Stimulated activated naive B cell treated with anti-CD40 and anti-IgM and Interleukin-4, amounts not matched to agents 10 μg/mL and 1 μg/mL and 100 μg/mL, for 72 hours (primary cell): Measurements from ENCODE around the gene TH.

Source experiments
- ATAC-seq, 2 donors: fragments of 150-1000 bp; cut with Tn5 transposase; replicated peaks; 2 replicates each; pipeline ENCODE4 v1.10.0; 2021; ENCODE audit warnings: moderate library complexity in 1 of 2
- DNase-seq: peaks from one replicate; pipeline ENCODE4 v3.0.0; 2021
- H3K27ac Mint-ChIP-seq: one replicate; pipeline ENCODE4 v1.8.0; 2022; ENCODE audit warnings: mild to moderate bottlenecking, mixed read lengths
- H3K27me3 Mint-ChIP-seq, 2 donors: one replicate each; pipeline ENCODE4 v1.8.0; 2022; ENCODE audit warnings: mixed read lengths in 2 of 2
- H3K36me3 Mint-ChIP-seq, 2 donors: one replicate each; pipeline ENCODE4 v1.8.0; 2022; ENCODE audit warnings: mixed read lengths in 2 of 2, mild to moderate bottlenecking in 1 of 2
- H3K4me1 Mint-ChIP-seq, 2 donors: one replicate each; pipeline ENCODE4 v1.8.0; 2022; ENCODE audit warnings: mixed read lengths in 2 of 2, mild to moderate bottlenecking in 1 of 2
- H3K4me3 Mint-ChIP-seq, 2 donors: one replicate each; pipeline ENCODE4 v1.8.0; 2022; ENCODE audit warnings: mild to moderate bottlenecking in 2 of 2, mixed read lengths in 2 of 2, moderate library complexity in 1 of 2
- H3K9me3 Mint-ChIP-seq, 2 donors: one replicate each; pipeline ENCODE4 v1.8.0; 2022; ENCODE audit warnings: mixed read lengths in 2 of 2, mild to moderate bottlenecking in 1 of 2

TH gene

GRCh38 chr11:2171591-2172003 is at the start of gene TH:
TSS of gene TH (minus strand) at chr11:2171815. CDS start at chr11:2171786, 29 bp downstream.
- Mint-ChIP-seq H3K27me3 (peaks cover 13 to 24% of the 10 kb centered on the region in 2 donors), H3K27ac (no peak within 1 kb of the TSS)
- ATAC-seq: no peak

GRCh38 chr11:2221024-2221423 is 49.4 kb upstream of the TH start:
- H3K27ac Mint-ChIP-seq: no peak overlapping the region
- DNase-seq: no peak
- H3K9me3 Mint-ChIP-seq: peaks cover 8% of the 10 kb centered on the region in 2 donors
- peaks cover 28 to 40% of the 10 kb centered on the region in 2 donors for H3K27me3 Mint-ChIP-seq
- H3K4me1 Mint-ChIP-seq: peaks cover 1 to 8% of the 10 kb centered on the region in 2 donors
- ATAC-seq: no peak
- no peak overlapping the region for H3K4me3 Mint-ChIP-seq
- peaks cover 1 to 4% of the 10 kb centered on the region in 2 donors for H3K36me3 Mint-ChIP-seq

More at GRCh38 chr11:2171591-2172003, at the start of gene TH:
- no peak for DNase-seq
- H3K9me3 Mint-ChIP-seq: no peaks in the 10 kb centered on the region
- H3K4me1 Mint-ChIP-seq: no peaks in the 10 kb centered on the region
- H3K36me3 Mint-ChIP-seq: no peaks in the 10 kb centered on the region
- H3K4me3 Mint-ChIP-seq: no peak within 1 kb of the TSS

DNA sequence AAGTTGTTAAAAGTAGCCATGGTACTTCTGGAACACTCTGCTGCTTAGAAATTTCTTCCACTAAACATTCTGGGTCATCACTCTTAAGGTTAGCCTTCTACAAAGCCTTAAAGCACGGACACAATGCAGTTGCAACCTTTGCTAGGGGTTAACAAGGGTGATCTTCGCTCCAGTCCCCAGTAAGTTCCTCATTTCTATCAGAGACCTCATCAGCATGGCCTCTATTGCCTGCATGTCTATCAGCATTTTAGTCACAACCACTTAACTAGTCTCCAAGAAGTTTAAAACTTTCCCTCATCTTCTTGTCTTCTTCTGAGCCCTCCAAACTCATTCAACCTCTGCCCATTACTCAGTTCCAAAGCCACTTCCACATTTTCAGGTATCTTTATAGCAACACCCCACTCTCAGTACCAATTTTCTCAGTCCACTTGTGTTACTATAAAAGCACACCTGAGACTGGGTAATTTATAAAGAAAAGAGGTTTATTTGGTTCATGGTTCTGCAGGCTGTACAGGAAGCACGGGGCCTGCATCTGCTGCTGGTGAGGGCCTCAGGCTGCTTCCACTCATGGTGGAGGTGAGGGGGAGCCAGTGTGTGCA is 48.7 kb upstream of the TH start:
- ATAC-seq (peak; percentile 33 to 48), DNase-seq (no peak)
- Mint-ChIP-seq H3K4me3 (no peak overlapping the region), H3K4me1 (peaks cover 1 to 8% of the 10 kb centered on the region in 2 donors), H3K36me3 (peaks cover 1 to 4% of the 10 kb centered on the region in 2 donors), H3K9me3 (peaks cover 8% of the 10 kb centered on the region in 2 donors), H3K27ac (no peak overlapping the region), H3K27me3 (peaks cover 23 to 40% of the 10 kb centered on the region in 2 donors)

DNA sequence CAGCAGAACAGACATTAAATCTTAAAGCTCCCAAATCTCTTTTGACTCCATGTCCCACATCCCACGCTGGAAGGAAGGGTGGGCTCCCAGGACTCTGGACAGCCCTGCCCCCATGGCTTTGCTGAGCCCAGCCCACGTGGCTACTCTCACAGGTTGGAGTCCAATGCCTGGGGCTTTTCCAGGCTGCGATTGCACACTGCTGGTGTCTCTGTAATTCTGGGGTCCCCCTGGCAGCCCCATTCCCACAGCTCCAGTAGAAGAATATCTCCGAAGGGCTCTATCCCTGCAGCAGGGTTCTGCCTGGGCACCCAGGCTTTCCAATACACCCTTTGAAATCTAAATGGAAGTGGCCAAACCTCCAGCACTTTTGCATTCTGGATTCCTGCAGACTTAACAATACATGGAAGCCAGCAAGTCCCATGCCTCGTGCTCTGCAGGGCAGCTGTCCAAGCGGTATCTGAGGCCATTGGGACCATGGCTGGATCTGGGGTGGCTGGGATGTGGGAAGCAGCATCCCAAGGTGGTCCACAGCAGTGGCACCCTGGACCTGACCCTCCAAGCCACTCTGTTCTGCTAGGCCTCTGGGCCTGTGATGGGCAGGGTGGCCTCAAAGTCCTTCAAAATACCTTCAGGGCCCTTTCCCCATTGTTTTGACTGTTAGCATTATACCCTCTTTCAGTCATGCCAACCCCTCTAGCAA is 47.9 kb upstream of the TH start:
- Mint-ChIP-seq H3K4me3 (no peak overlapping the region), H3K27ac (no peak overlapping the region), H3K36me3 (peaks cover under 1 to 4% of the 10 kb centered on the region in 2 donors), H3K4me1 (peaks cover 1 to 8% of the 10 kb centered on the region in 2 donors), H3K27me3 (peaks cover 27 to 39% of the 10 kb centered on the region in 2 donors), H3K9me3 (peaks cover 8% of the 10 kb centered on the region in 2 donors)
- no peak for DNase-seq
- no peak for ATAC-seq

GRCh38 chr11:2218031-2218633 is 46.5 kb upstream of the TH start:
- no peak for DNase-seq
- Mint-ChIP-seq H3K4me1 (peaks cover 3 to 8% of the 10 kb centered on the region in 2 donors), H3K36me3 (no peaks in the 10 kb centered on the region), H3K27ac (no peak overlapping the region), H3K9me3 (peaks cover 0 to 2% of the 10 kb centered on the region in 2 donors), H3K27me3 (peaks cover 17 to 29% of the 10 kb centered on the region in 2 donors), H3K4me3 (no peak overlapping the region)
- no peak for ATAC-seq

DNA sequence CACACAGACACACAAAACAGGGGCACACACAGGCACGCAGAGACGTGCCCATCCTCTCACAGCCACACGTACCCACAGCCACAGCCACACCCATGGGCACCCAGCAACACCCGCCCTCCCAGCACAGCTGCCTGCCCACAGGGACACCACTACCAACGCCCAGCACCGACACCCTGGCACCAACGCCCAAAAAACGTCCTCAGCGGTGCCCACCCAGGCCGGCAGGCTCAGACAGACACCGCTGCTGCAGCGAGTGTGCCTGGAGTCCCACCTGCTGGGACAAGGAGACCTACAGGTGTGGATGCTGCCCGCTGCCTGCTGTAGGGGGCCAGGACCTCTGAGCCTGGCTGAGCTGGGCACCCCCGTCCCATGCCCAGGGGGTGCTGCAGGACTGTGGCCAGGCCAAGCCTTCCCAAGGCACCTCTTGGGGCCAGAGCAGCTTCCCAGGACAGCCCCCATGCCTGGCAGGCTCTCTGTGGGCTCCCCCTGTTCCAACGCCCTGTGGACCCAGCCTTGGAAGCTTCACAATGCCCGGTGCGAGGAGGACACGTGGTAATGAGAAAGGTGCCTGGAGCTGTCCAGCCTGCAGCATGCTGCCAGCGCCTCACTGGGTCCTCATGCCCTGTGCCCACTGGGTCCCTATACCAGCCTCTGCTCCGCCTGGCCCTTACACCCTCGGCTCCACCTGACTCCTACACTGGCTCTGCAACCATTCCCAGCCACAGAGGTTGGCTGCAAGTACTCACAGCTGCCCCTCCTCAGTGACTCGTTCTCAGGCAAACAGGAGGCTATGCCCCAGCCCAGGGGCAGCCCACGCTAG is 45.8 kb upstream of the TH start:
- no peak for ATAC-seq
- Mint-ChIP-seq H3K27ac (no peak overlapping the region), H3K27me3 (peaks cover 10 to 23% of the 10 kb centered on the region in 2 donors), H3K4me3 (no peak overlapping the region), H3K4me1 (peaks cover 3 to 8% of the 10 kb centered on the region in 2 donors), H3K36me3 (no peaks in the 10 kb centered on the region), H3K9me3 (peaks cover 0 to 2% of the 10 kb centered on the region in 2 donors)
- no peak for DNase-seq

- Mint-ChIP-seq H3K27me3 (peaks cover 4 to 14% of the 10 kb centered on the region in 2 donors), H3K4me1 (peaks cover 3 to 8% of the 10 kb centered on the region in 2 donors)
Observed at GRCh38 chr11:2216400-2217064, 44.9 kb upstream of the TH start.

GRCh38 chr11:2215561-2216399 is 44.2 kb upstream of the TH start:
- H3K27me3 Mint-ChIP-seq: peaks cover 4 to 7% of the 10 kb centered on the region in 2 donors
- peaks cover 3 to 8% of the 10 kb centered on the region in 2 donors for H3K4me1 Mint-ChIP-seq
- peaks cover 0 to 2% of the 10 kb centered on the region in 2 donors for H3K9me3 Mint-ChIP-seq
- no peak overlapping the region for H3K27ac Mint-ChIP-seq
- no peak overlapping the region for H3K4me3 Mint-ChIP-seq
- no peak for DNase-seq
- no peak for ATAC-seq
- no peaks in the 10 kb centered on the region for H3K36me3 Mint-ChIP-seq

More at GRCh38 chr11:2216400-2217064, 44.9 kb upstream of the TH start:
- no peak overlapping the region for H3K4me3 Mint-ChIP-seq
- no peak for DNase-seq
- H3K27ac Mint-ChIP-seq: no peak overlapping the region
- peaks cover 0 to 2% of the 10 kb centered on the region in 2 donors for H3K9me3 Mint-ChIP-seq
- no peak for ATAC-seq
- no peaks in the 10 kb centered on the region for H3K36me3 Mint-ChIP-seq

- Mint-ChIP-seq H3K27me3 (peaks cover 7% of the 10 kb centered on the region in 2 donors), H3K4me1 (peaks cover 2 to 4% of the 10 kb centered on the region in 2 donors), H3K27ac (no peak overlapping the region)
Observed at GRCh38 chr11:2215230-2215560, 43.6 kb upstream of the TH start.

GRCh38 chr11:2214527-2215229 is 43.1 kb upstream of the TH start:
- Mint-ChIP-seq H3K36me3 (no peaks in the 10 kb centered on the region), H3K9me3 (no peaks in the 10 kb centered on the region), H3K4me1 (peaks cover 0 to 2% of the 10 kb centered on the region in 2 donors), H3K4me3 (no peak overlapping the region), H3K27ac (no peak overlapping the region), H3K27me3 (peaks cover 7 to 11% of the 10 kb centered on the region in 2 donors)
- no peak for DNase-seq
- no peak for ATAC-seq

More at GRCh38 chr11:2215230-2215560, 43.6 kb upstream of the TH start:
- peaks cover 0 to under 1% of the 10 kb centered on the region in 2 donors for H3K9me3 Mint-ChIP-seq
- no peaks in the 10 kb centered on the region for H3K36me3 Mint-ChIP-seq
- DNase-seq: no peak
- H3K4me3 Mint-ChIP-seq: no peak overlapping the region
- no peak for ATAC-seq

DNA sequence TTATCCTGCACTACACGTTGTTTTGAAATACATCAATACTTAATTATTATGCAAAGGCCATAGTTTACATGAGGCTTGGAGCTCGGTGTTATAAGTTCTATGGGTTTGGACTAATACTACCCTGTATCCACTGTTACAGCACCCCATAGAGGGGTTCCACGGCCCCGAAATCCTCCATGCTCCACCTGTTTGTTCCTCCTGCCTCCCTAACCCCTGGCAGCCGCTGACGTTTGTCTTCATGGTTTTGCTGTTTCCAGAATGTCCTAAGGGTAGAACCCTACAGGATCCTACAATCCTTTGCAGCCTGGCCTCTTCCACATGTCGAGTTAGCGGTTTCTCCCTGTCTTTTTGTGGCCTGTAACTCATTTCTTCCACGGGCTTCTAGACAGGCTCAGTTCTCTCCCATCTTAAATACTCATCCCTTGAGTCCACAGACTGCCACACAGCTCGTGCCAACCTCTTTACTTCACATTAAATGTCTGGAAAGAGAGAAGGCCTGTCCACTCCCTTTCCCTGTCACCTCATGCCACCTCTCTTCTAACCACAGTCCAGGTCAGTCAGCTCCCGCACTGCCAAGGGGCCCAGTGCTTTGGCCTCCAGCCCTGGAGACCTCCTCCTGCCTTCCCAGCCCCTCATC is 42.4 kb upstream of the TH start:
- H3K36me3 Mint-ChIP-seq: no peaks in the 10 kb centered on the region
- peaks cover 0 to 2% of the 10 kb centered on the region in 2 donors for H3K4me1 Mint-ChIP-seq
- no peaks in the 10 kb centered on the region for H3K9me3 Mint-ChIP-seq
- peaks cover 7 to 17% of the 10 kb centered on the region in 2 donors for H3K27me3 Mint-ChIP-seq
- no peak for DNase-seq
- H3K4me3 Mint-ChIP-seq: no peak overlapping the region
- no peak for ATAC-seq
- no peak overlapping the region for H3K27ac Mint-ChIP-seq

GRCh38 chr11:2213384-2213842 is 41.8 kb upstream of the TH start:
- ATAC-seq (no peak), DNase-seq (no peak)
- Mint-ChIP-seq H3K4me3 (no peak overlapping the region), H3K9me3 (no peaks in the 10 kb centered on the region), H3K27me3 (peaks cover 9 to 23% of the 10 kb centered on the region in 2 donors), H3K36me3 (no peaks in the 10 kb centered on the region), H3K4me1 (peaks cover 0 to 2% of the 10 kb centered on the region in 2 donors), H3K27ac (no peak overlapping the region)
